Loucy (cell line): Measurements from ENCODE around the gene DPH3.

Source experiments
- EZH2phosphoT487 ChIP-seq: fragments of 200-600 bp; IDR thresholded peaks from 2 replicates; pipeline ENCODE4 v1.6.1; 2018; ENCODE audit warnings: antibody characterized with exemption, mild to moderate bottlenecking, moderate library complexity, borderline replicate concordance
- TF ChIP-seq, protein P1 (sequence below): fragments of 200-600 bp; sonication (generic); conservative IDR thresholded peaks from 2 replicates; pipeline ENCODE4 v1.5.1; 2014; ENCODE audit warnings: mild to moderate bottlenecking, antibody characterized with exemption, low read length

- TF ChIP-seq, protein P1, sequence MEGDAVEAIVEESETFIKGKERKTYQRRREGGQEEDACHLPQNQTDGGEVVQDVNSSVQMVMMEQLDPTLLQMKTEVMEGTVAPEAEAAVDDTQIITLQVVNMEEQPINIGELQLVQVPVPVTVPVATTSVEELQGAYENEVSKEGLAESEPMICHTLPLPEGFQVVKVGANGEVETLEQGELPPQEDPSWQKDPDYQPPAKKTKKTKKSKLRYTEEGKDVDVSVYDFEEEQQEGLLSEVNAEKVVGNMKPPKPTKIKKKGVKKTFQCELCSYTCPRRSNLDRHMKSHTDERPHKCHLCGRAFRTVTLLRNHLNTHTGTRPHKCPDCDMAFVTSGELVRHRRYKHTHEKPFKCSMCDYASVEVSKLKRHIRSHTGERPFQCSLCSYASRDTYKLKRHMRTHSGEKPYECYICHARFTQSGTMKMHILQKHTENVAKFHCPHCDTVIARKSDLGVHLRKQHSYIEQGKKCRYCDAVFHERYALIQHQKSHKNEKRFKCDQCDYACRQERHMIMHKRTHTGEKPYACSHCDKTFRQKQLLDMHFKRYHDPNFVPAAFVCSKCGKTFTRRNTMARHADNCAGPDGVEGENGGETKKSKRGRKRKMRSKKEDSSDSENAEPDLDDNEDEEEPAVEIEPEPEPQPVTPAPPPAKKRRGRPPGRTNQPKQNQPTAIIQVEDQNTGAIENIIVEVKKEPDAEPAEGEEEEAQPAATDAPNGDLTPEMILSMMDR: no peak
- TF ChIP-seq EZH2phosphoT487: no peak
Measured at GRCh38 chr3:16313886-16314645, 49.3 kb upstream of the DPH3 start.
